Measurements from ENCODE around the gene TMEM207. TPM values are rescaled to one million over a fixed set of nuclear protein-coding genes. Genes with fewer than 3 reads are reported as not detected.

The TMEM207 gene
- total RNA-seq: not detected

DNA sequence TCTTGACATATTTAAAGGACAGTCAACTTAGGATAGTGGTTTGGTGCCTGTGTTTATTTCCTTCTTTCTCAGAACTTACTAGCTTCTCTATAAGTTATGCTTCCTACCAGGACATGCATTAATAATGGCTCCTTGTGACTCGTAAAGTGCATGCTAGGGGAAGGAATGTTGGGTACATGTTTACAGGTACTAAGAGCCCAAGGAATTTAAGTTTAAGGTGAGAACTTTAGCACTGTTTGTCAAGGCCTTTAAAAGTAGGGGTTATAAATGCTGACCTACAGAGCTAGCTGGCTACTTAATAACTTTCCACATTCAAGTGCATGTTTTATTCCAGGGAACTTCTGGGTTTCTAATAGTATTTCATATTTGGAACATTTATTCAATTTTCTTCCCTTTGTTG, at the start of gene TMEM207:
Gene TMEM207 (minus strand): TSS at position 101 of the 400 bp plus-strand sequence. CDS start 92 bp downstream, at position 9.
- TF ChIP-seq, protein P1, sequence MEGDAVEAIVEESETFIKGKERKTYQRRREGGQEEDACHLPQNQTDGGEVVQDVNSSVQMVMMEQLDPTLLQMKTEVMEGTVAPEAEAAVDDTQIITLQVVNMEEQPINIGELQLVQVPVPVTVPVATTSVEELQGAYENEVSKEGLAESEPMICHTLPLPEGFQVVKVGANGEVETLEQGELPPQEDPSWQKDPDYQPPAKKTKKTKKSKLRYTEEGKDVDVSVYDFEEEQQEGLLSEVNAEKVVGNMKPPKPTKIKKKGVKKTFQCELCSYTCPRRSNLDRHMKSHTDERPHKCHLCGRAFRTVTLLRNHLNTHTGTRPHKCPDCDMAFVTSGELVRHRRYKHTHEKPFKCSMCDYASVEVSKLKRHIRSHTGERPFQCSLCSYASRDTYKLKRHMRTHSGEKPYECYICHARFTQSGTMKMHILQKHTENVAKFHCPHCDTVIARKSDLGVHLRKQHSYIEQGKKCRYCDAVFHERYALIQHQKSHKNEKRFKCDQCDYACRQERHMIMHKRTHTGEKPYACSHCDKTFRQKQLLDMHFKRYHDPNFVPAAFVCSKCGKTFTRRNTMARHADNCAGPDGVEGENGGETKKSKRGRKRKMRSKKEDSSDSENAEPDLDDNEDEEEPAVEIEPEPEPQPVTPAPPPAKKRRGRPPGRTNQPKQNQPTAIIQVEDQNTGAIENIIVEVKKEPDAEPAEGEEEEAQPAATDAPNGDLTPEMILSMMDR (IDR thresholded peaks at IDR 0.05): no peak
- TF ChIP-seq POLR2AphosphoS5 (IDR thresholded peaks at IDR 0.05): no peak
- TF ChIP-seq EP300 (IDR thresholded peaks at IDR 0.05; ENCODE audit: low read depth): no peak
- TF ChIP-seq POLR2A (IDR thresholded peaks at IDR 0.05): no peak
- H3K9me3 ChIP-seq: no peaks in the 10 kb centered on the region
- 89 to 90% methylated on average over 1 of the region's 1 CpG for whole genome bisulfite sequencing, 2 donors (ENCODE audit: low coverage in 1 of 2)
- in situ Hi-C loops (cut with MboI; ENCODE audit: low pct_ligation_motif_present in 1 of 4, low pct_unique_long_range_greater_than_20kb in 1 of 4, low sequenced_read_pairs in 3 of 4) (loop anchor here in 1 of 4 donors (25.0 kb wide), 2 partner anchors 88 to 488 kb away; no protein-coding TSS in a partner anchor), intact Hi-C loops (cut with DNase I; ENCODE audit: low total_unique reads) (no loop called here)
- H3K27ac ChIP-seq: no peak within 1 kb of the TSS
- no peaks in the 10 kb centered on the region for H3K27me3 ChIP-seq
- H3K36me3 ChIP-seq: no peaks in the 10 kb centered on the region
- DNase-seq: no peak
- H3K4me3 ChIP-seq: no peak within 1 kb of the TSS
- H3K4me1 ChIP-seq: peaks cover 0 to 8% (median 0%) of the 10 kb centered on the region in 4 donors

DNA sequence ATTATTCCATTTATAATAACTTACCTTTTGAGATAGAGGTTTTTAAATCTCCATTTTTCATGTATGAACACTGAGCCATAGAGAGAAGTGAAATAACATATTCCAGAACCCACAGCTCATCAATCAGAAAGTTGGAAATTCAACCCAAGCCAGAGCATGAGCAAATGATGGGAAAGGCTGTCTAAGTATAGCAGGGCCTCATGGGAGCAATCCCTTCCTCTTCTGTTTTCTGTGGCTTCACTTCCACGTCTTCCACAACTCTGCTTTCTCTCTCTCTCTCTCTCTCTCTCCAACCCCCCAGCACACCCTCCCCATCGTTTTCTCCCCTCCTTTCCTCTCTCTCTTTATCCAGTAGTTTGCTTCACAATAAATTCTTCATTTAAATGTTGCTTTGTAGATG, 49.4 kb upstream of the TMEM207 start:
- no peaks in the 10 kb centered on the region for H3K36me3 ChIP-seq
- 27 to 49% methylated on average over 2 of the region's 2 CpGs for whole genome bisulfite sequencing, 2 donors (ENCODE audit: low coverage in 1 of 2)
- no peaks in the 10 kb centered on the region for H3K4me1 ChIP-seq
- H3K27me3 ChIP-seq: peaks cover 12% of the 10 kb centered on the region
- no peak for DNase-seq
- intact Hi-C loops (cut with DNase I; ENCODE audit: low total_unique reads) (no loop called here), in situ Hi-C loops (cut with MboI; ENCODE audit: low pct_ligation_motif_present in 1 of 4, low pct_unique_long_range_greater_than_20kb in 1 of 4, low sequenced_read_pairs in 3 of 4) (no loop called here)
- TF ChIP-seq POLR2A (IDR thresholded peaks at IDR 0.05) (no peak), EP300 (IDR thresholded peaks at IDR 0.05; ENCODE audit: low read depth) (no peak), POLR2AphosphoS5 (IDR thresholded peaks at IDR 0.05) (no peak)
- TF ChIP-seq, protein P1 (IDR thresholded peaks at IDR 0.05): no peak
- no peaks in the 10 kb centered on the region for H3K9me3 ChIP-seq
- no peak overlapping the region for H3K4me3 ChIP-seq
- no peak overlapping the region for H3K27ac ChIP-seq

DNA sequence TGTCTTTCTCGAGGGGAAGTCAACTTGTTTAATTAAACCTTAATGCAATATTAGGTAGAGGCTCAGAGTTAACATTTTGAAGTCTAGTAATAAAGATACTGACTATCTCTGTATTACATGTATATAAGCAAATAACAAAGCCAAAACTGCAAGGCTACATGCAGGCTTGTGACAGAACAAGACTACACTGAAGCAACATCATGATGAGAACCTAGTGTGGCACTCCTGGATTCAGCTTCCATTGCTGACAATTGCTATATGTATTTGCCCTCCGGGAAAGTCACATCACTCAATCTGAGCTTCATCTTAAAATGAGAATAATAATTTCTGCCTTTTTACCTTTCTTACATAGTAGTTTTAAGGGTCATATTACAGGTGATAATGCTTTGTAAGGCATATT, 48.6 kb upstream of the TMEM207 start:
- Histone ChIP-seq H3K9me3 (no peaks in the 10 kb centered on the region), H3K27ac (no peak overlapping the region), H3K4me1 (no peaks in the 10 kb centered on the region), H3K36me3 (no peaks in the 10 kb centered on the region), H3K27me3 (peaks cover 12% of the 10 kb centered on the region), H3K4me3 (no peak overlapping the region)
- in situ Hi-C loops (cut with MboI; ENCODE audit: low pct_ligation_motif_present in 1 of 4, low pct_unique_long_range_greater_than_20kb in 1 of 4, low sequenced_read_pairs in 3 of 4): no loop called here
- WGBS, 2 donors (ENCODE audit: low coverage in 1 of 2): 73 to 75% methylated on average over 2 of the region's 2 CpGs
- intact Hi-C loops (cut with DNase I; ENCODE audit: low total_unique reads): no loop called here
- DNase-seq: no peak
- TF ChIP-seq, protein P1 (IDR thresholded peaks at IDR 0.05): no peak
- TF ChIP-seq POLR2AphosphoS5 (IDR thresholded peaks at IDR 0.05) (no peak), EP300 (IDR thresholded peaks at IDR 0.05; ENCODE audit: low read depth) (no peak), POLR2A (IDR thresholded peaks at IDR 0.05) (no peak)

DNA sequence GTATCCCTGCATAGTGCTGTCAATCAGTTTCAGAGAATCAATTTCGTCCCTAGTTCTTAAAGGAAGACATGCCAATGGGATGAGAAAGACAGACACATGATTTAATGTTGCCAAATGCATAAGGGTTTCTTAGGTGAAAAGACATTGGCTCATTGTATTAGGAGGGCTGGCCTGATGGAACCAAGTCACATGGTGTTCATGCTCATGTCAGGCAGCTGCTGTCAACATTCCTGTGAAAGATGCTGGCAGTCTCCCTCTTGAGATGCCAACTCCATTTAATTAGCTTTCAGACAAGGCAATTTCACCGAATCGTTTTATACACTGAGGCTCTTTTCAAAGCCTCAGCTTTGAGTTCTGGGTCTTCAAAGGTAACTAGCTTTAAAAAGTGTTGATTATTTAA, 48.1 kb upstream of the TMEM207 start:
- H3K4me3 ChIP-seq: no peak overlapping the region
- DNase-seq: no peak
- peaks cover 12% of the 10 kb centered on the region for H3K27me3 ChIP-seq
- no peak overlapping the region for H3K27ac ChIP-seq
- in situ Hi-C loops (cut with MboI; ENCODE audit: low pct_ligation_motif_present in 1 of 4, low pct_unique_long_range_greater_than_20kb in 1 of 4, low sequenced_read_pairs in 3 of 4) (no loop called here), intact Hi-C loops (cut with DNase I; ENCODE audit: low total_unique reads) (no loop called here)
- H3K9me3 ChIP-seq: no peaks in the 10 kb centered on the region
- 76 to 86% methylated on average over 3 of the region's 3 CpGs for WGBS, 2 donors (ENCODE audit: low coverage in 1 of 2)
- H3K4me1 ChIP-seq: no peaks in the 10 kb centered on the region
- H3K36me3 ChIP-seq: no peaks in the 10 kb centered on the region
- TF ChIP-seq POLR2AphosphoS5 (IDR thresholded peaks at IDR 0.05) (no peak), POLR2A (IDR thresholded peaks at IDR 0.05) (no peak), EP300 (IDR thresholded peaks at IDR 0.05; ENCODE audit: low read depth) (no peak)
- TF ChIP-seq, protein P1 (IDR thresholded peaks at IDR 0.05): no peak
